SH-SY5Y (cell line): ENCODE measurements around the gene IL17A.

Experiments
- GATA2 ChIP-seq: IDR thresholded peaks from 2 replicates; pipeline ENCODE4 v1.6.1; 2011; ENCODE audit warnings: mild to moderate bottlenecking, low read depth, low read length
- GATA3 ChIP-seq: IDR thresholded peaks from 2 replicates; pipeline ENCODE4 v1.6.1; 2011; ENCODE audit warnings: low read depth, mild to moderate bottlenecking, low read length, moderate library complexity

DNA sequence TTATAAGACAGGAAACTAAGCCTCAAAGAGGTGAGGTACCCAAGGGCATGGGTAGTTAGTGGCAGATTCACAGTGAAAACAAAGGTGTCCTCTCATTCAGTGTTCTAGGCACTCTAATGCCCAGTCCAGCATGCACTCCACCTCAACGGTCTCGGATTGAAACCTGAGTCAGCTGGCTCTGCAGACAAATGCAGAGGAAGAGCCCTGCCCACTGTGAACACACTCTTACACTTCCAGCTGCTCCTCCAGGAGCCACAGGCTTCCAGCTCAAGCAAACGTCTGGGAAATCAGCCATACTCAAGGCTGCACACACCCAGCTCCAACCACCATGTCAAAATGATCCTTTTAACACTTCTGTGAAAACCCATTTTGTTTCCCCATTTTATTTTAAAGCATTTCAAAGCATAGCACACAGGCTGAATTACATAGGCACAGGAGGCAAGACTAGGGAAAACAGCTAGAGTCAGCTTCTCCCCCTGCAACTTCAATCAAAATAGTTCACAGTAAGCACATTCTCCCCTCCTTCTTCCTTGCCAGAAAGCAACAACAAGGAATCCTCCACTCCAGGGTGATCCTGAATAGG lies 3.0 kb upstream of the IL17A start:
- TF ChIP-seq GATA2 (no peak), GATA3 (no peak)
